ENCODE results near the gene OSTC. TPM values are rescaled to one million over a fixed set of nuclear protein-coding genes. Genes with fewer than 3 reads are reported as not detected.

Gene OSTC
- total RNA-seq, 6 experiments from 2014 or later, result 66.8 to 86.4 (median 76.9) TPM

DNA sequence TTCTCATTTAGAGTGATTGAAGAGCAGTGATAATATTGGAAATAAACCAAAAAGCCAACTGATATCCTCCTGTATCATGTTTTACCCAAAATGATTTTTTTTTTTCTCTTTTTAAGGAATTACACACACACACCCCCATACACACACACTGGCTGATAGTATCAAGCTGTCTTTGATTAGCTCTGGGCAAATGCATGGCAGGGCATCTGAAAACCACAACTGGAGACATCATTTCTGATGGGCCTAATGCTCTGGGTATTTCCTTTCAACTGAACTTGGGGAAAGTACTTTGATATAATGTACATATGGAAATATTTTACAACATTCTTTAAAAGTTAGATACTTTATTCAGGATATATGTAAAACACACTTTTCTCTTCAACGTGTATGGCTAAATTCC is 14.2 kb upstream of the OSTC start:
- ATAC-seq, result no peak
- intact Hi-C loops (cut with DNase I), result no loop called here
- Histone ChIP-seq H3K36me3 (peaks cover 0 to 40% (median 8%) of the 10 kb centered on the region in 4 donors), H3K27ac (no peak overlapping the region), H3K9me3 (no peaks in the 10 kb centered on the region), H3K27me3 (no peaks in the 10 kb centered on the region), H3K4me3 (no peak overlapping the region), H3K4me1 (no peaks in the 10 kb centered on the region)
- WGBS (ENCODE audit: insufficient coverage, low coverage, low lambda C conversion rate, missing lambda C conversion rate), result 93% methylated on average over 1 of the region's 1 CpG
- TF ChIP-seq POLR2A (IDR thresholded peaks at IDR 0.05), result no peak
- TF ChIP-seq, protein P1, sequence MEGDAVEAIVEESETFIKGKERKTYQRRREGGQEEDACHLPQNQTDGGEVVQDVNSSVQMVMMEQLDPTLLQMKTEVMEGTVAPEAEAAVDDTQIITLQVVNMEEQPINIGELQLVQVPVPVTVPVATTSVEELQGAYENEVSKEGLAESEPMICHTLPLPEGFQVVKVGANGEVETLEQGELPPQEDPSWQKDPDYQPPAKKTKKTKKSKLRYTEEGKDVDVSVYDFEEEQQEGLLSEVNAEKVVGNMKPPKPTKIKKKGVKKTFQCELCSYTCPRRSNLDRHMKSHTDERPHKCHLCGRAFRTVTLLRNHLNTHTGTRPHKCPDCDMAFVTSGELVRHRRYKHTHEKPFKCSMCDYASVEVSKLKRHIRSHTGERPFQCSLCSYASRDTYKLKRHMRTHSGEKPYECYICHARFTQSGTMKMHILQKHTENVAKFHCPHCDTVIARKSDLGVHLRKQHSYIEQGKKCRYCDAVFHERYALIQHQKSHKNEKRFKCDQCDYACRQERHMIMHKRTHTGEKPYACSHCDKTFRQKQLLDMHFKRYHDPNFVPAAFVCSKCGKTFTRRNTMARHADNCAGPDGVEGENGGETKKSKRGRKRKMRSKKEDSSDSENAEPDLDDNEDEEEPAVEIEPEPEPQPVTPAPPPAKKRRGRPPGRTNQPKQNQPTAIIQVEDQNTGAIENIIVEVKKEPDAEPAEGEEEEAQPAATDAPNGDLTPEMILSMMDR (IDR thresholded peaks at IDR 0.05), result no peak
- DNase-seq, result no peak

DNA sequence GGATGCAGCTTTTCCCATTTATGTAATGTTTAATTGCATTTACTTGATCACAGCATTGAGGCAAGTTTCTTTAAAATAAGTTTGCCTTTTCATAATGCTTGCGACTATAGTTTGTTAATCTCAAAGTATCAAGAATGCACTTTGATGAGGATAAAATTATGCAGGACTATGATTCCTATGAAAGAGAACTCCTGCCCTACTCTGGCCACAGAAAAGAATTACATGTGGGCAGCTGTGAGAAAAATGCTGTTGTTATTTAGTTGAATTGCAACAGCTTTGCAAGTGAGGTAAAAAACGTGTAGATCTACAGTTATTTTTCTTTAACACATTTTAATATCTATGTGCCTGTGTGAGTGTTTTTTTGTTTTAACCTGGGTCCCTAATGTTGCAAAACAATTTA is 12.5 kb upstream of the OSTC start:
- peaks cover 0 to 25% (median 3%) of the 10 kb centered on the region in 4 donors for H3K36me3 ChIP-seq
- WGBS (ENCODE audit: insufficient coverage, low coverage, low lambda C conversion rate, missing lambda C conversion rate), result 47% methylated on average over 2 of the region's 2 CpGs
- H3K27ac ChIP-seq, result no peak overlapping the region
- TF ChIP-seq, protein P1 (IDR thresholded peaks at IDR 0.05), result no peak
- no peak for TF ChIP-seq POLR2A (IDR thresholded peaks at IDR 0.05)
- H3K4me1 ChIP-seq, result no peaks in the 10 kb centered on the region
- no peaks in the 10 kb centered on the region for H3K9me3 ChIP-seq
- intact Hi-C loops (cut with DNase I), result no loop called here
- no peaks in the 10 kb centered on the region for H3K27me3 ChIP-seq
- DNase-seq, result no peak
- no peak for ATAC-seq
- H3K4me3 ChIP-seq, result no peak overlapping the region

DNA sequence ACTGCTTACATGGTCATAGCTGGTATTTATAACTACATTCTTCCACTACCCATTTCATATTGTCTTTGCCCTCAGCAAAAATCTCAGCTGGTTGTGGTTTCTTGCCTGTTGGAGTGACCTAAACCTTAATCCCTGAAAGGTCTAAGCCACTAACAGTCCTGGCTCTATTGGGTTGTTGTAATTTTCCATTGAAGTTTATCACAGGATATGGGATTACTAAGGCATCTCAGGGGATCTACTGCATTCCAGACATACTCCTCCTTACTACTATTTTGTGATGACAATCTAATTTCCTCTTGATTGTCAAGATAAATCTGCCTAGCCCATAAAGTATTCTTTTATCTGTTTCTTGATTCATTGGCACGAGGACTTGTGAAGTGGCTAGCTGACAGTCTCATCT is 6.2 kb upstream of the OSTC start:
- Histone ChIP-seq H3K9me3 (no peaks in the 10 kb centered on the region), H3K4me1 (no peaks in the 10 kb centered on the region), H3K27me3 (no peaks in the 10 kb centered on the region), H3K27ac (no peak overlapping the region), H3K4me3 (no peak overlapping the region), H3K36me3 (no peaks in the 10 kb centered on the region)
- WGBS (ENCODE audit: insufficient coverage, low coverage, low lambda C conversion rate, missing lambda C conversion rate), result 100% methylated on average over 1 of the region's 1 CpG
- intact Hi-C loops (cut with DNase I), result no loop called here
- ATAC-seq (no peak), DNase-seq (no peak)
- TF ChIP-seq POLR2A (IDR thresholded peaks at IDR 0.05), result no peak
- TF ChIP-seq, protein P1 (IDR thresholded peaks at IDR 0.05), result no peak

DNA sequence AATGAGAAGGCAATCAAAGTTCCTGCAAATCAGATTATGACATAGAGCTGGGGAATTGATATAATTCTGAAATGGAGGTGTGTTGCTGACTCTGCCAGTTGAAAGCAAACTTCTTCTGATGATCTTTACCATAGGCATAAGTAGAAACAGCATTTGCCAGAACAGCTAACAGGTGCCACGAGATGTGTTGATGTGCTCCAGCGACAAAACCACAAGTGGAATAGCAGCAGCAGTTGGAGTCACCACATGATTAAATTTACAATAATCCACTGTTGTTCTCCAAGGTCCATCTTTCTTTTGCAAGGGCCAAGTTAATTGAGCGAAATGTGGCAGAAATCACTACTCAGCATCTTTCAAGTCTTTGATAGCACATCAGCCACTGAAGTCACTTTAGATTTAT is 3.7 kb upstream of the OSTC start:
- no peak for DNase-seq
- WGBS (ENCODE audit: insufficient coverage, low coverage, low lambda C conversion rate, missing lambda C conversion rate), result 87% methylated on average over 3 of the region's 3 CpGs
- no peak overlapping the region for H3K27ac ChIP-seq

More for the DNA sequence above, 3.7 kb upstream of the OSTC start:
- Histone ChIP-seq H3K4me3 (no peak overlapping the region), H3K36me3 (no peaks in the 10 kb centered on the region), H3K9me3 (no peaks in the 10 kb centered on the region), H3K4me1 (peaks cover 0 to 10% (median 0%) of the 10 kb centered on the region in 4 donors), H3K27me3 (no peaks in the 10 kb centered on the region)
- intact Hi-C loops (cut with DNase I), result no loop called here
- no peak for TF ChIP-seq POLR2A (IDR thresholded peaks at IDR 0.05)
- TF ChIP-seq, protein P1 (IDR thresholded peaks at IDR 0.05), result no peak
- no peak for ATAC-seq
